ENCODE results near the gene SLITRK6.
A peak's percentile ranks its signal among the peaks of the same experiment; 100 is the strongest.

Gene SLITRK6

DNA sequence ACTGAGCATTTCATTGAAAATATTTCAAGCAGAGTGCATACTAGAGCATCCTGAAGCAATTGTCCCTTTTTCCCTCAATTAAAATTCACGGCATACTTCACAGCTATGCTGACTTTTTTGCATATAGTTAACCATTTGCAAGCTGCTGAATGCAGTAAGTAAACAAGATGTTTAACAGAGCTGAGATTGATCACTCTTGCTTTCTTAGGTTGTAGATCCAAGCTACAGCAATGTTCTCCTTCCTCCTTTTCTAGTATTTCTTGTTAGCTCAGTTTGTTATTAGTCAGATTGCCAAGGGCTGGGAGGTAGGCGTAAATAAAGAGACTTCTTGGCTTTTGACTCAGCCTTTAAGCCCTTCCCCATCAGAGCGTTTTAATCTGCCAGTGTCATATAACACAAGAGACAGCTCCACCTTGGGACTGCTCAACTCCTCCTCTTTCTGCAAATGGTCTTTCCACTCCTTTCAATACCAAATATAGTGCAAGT, at the start of gene SLITRK6:
SLITRK6 (minus strand) TSS at position 323 of the 486 bp plus-strand sequence. CDS start 2,911 bp downstream, outside the sequence.
- DNase-seq: peak; percentile 93

GRCh38 chr13:85847012-85847411, 47.8 kb upstream of the SLITRK6 start:
- DNase-seq: no peak

DNA sequence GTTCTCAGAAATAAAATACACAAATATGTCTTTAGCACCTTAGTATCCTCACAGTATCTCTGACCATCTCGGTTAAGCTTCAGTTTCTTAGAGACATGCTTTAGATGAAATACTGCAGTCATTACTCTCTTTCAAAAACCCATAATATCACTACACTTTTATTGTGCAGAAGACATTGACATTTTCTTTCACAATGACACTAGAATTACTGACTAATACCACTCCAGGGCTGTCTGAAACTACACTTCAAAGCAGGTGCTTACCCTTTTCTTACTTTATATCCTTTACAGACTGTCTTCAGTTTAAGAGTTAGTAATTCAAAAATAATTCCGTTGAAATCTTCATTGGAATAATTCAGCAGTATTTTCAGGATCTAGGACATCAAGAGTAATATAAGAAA, 42.2 kb upstream of the SLITRK6 start:
- no peak for DNase-seq

- no peak for DNase-seq
Measured at GRCh38 chr13:85833921-85834320, 34.7 kb upstream of the SLITRK6 start.

DNA sequence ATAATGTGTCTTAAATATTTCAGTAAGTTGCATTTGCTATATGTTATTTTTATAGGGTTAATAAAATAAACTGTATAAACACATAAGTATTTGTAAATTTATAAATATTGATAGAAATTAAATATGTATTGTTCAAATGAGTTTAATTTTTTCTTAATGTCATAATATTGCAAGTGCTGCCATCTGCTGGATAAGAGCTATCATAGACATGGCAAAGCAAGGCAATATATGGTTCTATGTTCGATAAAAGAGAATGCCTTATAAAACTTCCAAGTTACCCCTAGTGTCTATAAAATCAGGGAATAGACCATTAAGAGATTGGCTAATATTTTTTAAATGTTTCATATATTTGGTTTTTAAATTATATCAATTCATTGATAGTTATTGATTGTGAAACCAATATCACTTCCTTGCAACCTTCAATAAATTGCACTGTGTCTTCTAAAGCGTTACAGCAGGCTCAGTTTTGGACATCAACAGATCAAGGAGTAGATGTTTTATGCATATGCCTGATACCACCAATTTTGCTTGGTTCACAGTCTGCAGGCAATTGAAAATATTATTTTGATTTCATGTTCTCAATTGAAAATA, 29.0 kb upstream of the SLITRK6 start:
- peak; percentile 69 for DNase-seq

DNA sequence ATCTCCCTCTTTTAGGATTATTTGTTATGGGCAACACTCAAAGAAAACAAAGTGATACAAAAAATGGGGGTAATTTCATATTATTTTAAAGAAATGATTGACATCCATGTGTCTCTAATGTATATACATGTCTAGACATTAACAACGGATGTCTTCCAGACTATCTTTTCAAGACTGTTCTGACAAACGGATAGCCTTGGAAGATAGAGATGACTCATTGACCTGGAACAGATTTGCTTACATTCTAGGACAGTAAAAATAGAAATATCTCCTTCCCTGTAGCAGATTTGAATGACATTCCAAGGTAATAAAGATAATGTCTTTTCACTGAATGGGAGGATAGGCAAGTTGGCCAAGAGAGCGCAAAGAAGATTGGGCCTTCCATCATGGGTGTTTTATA, 26.2 kb upstream of the SLITRK6 start:
- DNase-seq: no peak

- no peak for DNase-seq
Measured at GRCh38 chr13:85823832-85824231, 24.6 kb upstream of the SLITRK6 start.

GRCh38 chr13:85819513-85819912, 20.3 kb upstream of the SLITRK6 start:
- DNase-seq: no peak

GRCh38 chr13:85816413-85816812, 17.2 kb upstream of the SLITRK6 start:
- DNase-seq: peak; percentile 28

DNA sequence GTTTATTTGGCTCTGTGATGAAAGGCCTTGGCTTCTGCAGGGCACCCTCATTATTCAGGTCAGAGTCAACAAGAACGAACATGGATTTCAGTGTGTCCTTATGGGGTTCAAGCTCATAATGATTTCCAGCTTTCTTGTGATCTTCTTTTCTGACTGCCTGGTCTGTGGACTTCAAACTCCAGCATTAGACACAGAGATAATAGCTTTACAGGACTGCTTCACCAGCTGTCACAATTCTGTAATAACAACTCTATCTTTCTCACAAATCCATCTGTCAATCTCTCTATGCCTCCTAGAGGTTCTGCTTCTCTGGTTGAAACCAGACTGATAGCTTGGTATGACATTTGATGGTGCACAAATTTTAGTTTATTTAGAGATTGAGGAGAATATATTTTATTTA, 13.1 kb upstream of the SLITRK6 start:
- DNase-seq: peak; percentile 93

DNA sequence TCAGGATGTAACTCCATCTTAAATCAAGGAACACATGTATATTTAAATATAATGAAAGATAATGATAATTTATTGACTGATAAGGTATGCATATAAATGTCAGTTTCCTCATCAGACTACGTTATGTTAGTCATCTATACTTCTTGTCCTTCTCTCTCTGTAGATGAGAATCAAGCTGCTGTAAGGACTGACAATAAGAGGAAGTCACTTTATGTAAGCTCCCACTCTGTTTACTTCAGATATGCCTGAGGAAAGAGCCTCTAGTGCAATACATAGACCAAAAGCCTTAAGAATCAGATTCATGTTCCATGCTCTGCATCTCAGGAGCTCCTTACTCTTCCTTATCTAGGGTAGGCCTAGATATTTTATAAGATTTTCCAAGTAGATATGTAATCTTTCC, 9.6 kb upstream of the SLITRK6 start:
- DNase-seq: no peak

DNA sequence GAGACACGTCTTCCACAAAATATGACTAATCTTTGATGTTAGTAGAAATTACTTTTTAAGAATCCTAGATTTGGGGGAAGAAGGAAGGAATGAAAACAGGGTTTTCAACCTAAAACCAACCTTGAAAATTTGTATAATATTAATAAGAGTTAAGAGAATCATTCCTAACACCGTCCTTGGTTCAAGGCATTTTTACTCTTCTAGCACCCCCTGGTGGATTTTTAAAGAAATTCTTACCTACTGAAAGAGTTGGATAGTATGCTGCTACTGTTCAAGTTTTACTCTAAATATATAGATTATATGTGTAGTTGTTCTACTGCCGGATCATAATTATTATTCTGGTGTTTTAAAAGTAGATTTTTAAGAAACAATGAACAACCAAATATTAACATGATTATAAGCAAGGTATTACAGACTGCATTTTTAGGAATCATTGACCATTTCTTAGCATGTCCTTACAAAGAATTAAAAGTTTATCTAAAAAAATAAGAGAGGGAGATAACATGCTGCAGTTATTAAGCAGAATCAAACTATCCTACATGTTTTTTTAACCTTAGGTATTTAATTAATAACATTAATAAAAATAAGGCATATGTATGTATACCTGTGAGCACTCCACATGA, 7.4 kb upstream of the SLITRK6 start:
- peak; percentile 82 for DNase-seq

- no peak for DNase-seq
Measured at GRCh38 chr13:85798556-85798955, 663 bp downstream of the SLITRK6 start.

GRCh38 chr13:85797311-85797710, 1.9 kb downstream of the SLITRK6 start:
- DNase-seq: peak; percentile 18

DNA sequence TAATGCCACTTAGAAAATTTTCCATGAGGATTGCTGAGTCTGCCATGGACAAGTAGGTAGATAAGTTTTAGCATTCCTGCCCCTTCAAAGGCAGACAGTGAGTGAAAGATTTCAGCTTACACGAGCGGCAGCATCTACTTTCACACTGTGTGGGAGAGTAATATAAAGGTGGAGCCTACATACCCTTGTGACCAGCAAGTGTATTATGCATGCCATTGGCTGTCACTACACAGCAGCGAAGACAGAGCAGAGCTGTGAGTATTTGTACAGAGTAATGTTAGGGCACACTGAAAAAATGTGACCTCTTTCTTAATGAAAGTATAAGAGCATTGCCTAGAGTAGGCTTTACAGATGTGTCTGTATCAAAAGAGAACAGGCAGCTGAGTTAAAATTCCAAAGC, 14.0 kb downstream of the SLITRK6 start:
- no peak for DNase-seq

- DNase-seq: no peak
Measured at GRCh38 chr13:85772367-85772766, 26.9 kb downstream of the SLITRK6 start.

DNA sequence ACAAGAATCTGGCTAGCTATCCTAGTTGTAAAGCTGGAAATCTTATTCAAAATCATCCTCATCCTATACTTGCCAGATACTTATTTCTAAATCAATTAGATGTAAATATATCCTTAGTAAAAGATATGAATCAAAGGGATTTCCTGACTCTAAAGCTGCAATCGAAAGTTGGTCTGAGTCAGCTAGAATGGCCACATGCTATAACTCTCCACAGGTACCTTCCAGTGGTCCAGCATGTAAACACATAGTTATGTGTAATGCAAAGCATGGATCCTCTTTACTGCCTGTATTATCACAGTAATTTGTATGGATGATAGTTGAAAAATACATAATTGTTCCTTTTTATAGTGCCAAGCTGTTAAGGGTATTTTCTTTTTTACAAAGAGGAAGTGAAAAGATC, 27.4 kb downstream of the SLITRK6 start:
- no peak for DNase-seq

- no peak for DNase-seq
Measured at GRCh38 chr13:85768946-85769345, 30.3 kb downstream of the SLITRK6 start.

DNA sequence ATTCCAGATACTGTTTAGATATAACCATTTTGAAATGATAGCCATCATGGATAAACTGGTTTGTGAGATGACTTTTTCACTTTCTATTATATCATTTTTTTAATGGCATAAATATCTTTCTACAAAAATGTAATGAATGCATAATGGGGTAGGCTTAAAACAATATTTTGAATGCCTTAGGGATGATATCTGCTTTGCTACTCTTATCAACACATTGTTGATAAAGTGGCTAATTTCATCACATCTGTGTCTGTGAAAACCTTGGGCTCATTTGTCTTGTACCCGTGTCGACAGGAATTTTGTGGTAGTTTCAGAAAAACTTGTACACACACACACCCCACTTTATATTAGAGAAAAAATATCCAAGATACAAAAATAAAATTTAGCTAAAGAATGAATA, 44.1 kb downstream of the SLITRK6 start:
- no peak for DNase-seq

DNA sequence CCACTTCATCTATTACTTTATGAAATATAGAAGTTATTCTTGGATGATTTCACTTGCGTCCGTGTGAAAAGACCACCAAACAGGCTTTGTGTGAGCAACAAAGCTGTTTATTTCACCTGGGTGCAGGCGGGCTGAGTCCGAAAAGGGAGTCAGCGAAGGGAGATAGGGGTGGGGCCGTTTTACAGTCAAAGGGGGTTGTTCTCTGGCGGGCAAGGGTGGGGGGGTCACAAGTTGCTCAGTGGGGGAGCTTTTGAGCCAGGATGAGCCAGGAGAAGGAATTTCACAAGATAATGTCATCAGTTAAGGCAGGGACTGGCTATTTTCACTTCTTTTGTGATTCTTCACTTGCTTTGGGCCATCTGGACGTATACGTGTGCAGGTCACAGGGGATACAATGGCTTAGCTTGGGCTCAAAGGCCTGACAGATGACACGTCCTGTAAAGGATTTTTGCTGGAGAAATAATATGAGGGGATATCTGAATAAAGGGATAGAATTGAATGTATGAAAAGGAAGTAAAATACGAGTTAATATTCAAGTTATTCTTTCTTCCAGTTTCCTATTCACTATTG, 55.9 kb downstream of the SLITRK6 start:
- peak; percentile 54 for DNase-seq

Measured in NCI-H82 (cell line).